SK-N-SH (cell line): ENCODE results near the gene ABCA4. TPM values are rescaled to one million over a fixed set of nuclear protein-coding genes. Genes with fewer than 3 reads are reported as not detected.

Experiments
- CTCF ChIA-PET: fragments of 300-600, 350-600 bp; formaldehyde crosslinking; extraction: SDS; loops from one replicate; lab custom pipeline; 2021; lab: Yijun Ruan, JAX
- POLR2A ChIA-PET: fragments of 350-600 bp; sonication (Branson Sonifier 250); formaldehyde crosslinking; extraction: SDS; loops from one replicate; lab custom pipeline; 2020; ENCODE audit warnings: antibody characterized with exemption, inconsistent platforms; lab: Yijun Ruan, JAX
- DNase-seq: peaks from one replicate; pipeline ENCODE4 v3.0.0; 2012
- H2AFZ ChIP-seq: fragments of 200-600 bp; sonication (generic); 2 replicates; pipeline ENCODE4 v1.8.1; 2016; ENCODE audit warnings: antibody characterized with exemption, mild to moderate bottlenecking, low read depth
- H3F3A ChIP-seq: fragments of 200-600 bp; sonication (generic); replicated peaks from 2 replicates; pipeline ENCODE3; 2016; ENCODE audit warnings: antibody characterized with exemption, mild to moderate bottlenecking; ENCODE audit not compliant: insufficient read depth
- H3K27ac ChIP-seq, 2 experiments: fragments of 200-500 bp in 1 of 2; fragments of 200-600 bp in 1 of 2; sonication (Bioruptor generic) in 1 of 2; sonication (generic), shearing (Covaris generic) in 1 of 2; 2 replicates each; pipeline versions ENCODE4 v1.5.1 to v1.6.1; 2014 to 2016; ENCODE audit warnings: low read depth in 2 of 2, inconsistent platforms in 1 of 2, low read length in 1 of 2, mild to moderate bottlenecking in 1 of 2, mixed read lengths in 1 of 2
- H3K27me3 ChIP-seq: fragments of 200-600 bp; sonication (generic), shearing (Covaris generic); 2 replicates; pipeline ENCODE4 v1.6.1; 2016; ENCODE audit warnings: mixed run types; ENCODE audit not compliant: insufficient read depth
- H3K36me3 ChIP-seq, 2 experiments: fragments of 200-500 bp in 1 of 2; fragments of 200-600 bp in 1 of 2; sonication (Bioruptor generic) in 1 of 2; sonication (generic) in 1 of 2; replicated peaks in 1 of 2; 2 replicates each; pipeline versions ENCODE3 to v1.5.1; 2014 to 2016; ENCODE audit warnings: low read length in 1 of 2, mild to moderate bottlenecking in 1 of 2; ENCODE audit not compliant: insufficient read depth in 2 of 2, control insufficient read depth in 1 of 2
- H3K4me1 ChIP-seq, 2 experiments: fragments of 200-500 bp in 1 of 2; fragments of 200-600 bp in 1 of 2; sonication (Bioruptor generic) in 1 of 2; sonication (generic), shearing (Covaris generic) in 1 of 2; 2 replicates each; pipeline versions ENCODE4 v1.5.1 to v1.6.1; 2014 to 2016; ENCODE audit warnings: low read depth in 1 of 2, low read length in 1 of 2, mixed run types in 1 of 2; ENCODE audit not compliant: insufficient read depth in 2 of 2, control insufficient read depth in 1 of 2
- H3K4me2 ChIP-seq: fragments of 200-600 bp; sonication (generic), shearing (Covaris generic); 2 replicates; pipeline ENCODE4 v1.6.1; 2017; ENCODE audit warnings: mixed run types
- H3K4me3 ChIP-seq, 2 experiments: fragments of 200-500 bp in 1 of 2; fragments of 200-600 bp in 1 of 2; sonication (Bioruptor generic) in 1 of 2; sonication (generic), shearing (Covaris generic) in 1 of 2; 2 replicates each; pipeline versions ENCODE4 v1.5.1 to v1.8.1; 2014 to 2016; ENCODE audit warnings: low read depth in 2 of 2, inconsistent platforms in 1 of 2, low read length in 1 of 2, mild to moderate bottlenecking in 1 of 2, mixed read lengths in 1 of 2, moderate library complexity in 1 of 2
- H3K79me2 ChIP-seq: fragments of 200-600 bp; sonication (generic); 2 replicates; pipeline ENCODE4 v1.8.1; 2017; ENCODE audit warnings: mild to moderate bottlenecking; ENCODE audit not compliant: insufficient read depth
- H3K9ac ChIP-seq: fragments of 200-600 bp; sonication (generic); 2 replicates; pipeline ENCODE4 v1.6.1; 2017; ENCODE audit warnings: mixed run types
- H3K9me2 ChIP-seq: fragments of 200-600 bp; sonication (generic); 2 replicates; pipeline ENCODE4 v1.6.1; 2017; ENCODE audit warnings: mixed run types
- H3K9me3 ChIP-seq: fragments of 200-600 bp; sonication (generic); 2 replicates; pipeline ENCODE4 v1.6.1; 2017; ENCODE audit warnings: mixed run types, mild to moderate bottlenecking, moderate library complexity
- H4K20me1 ChIP-seq: fragments of 200-600 bp; sonication (generic); 2 replicates; pipeline ENCODE4 v1.6.1; 2017; ENCODE audit warnings: mild to moderate bottlenecking, mixed run types; ENCODE audit not compliant: insufficient read depth
- WGBS: methylation state at CpG from one replicate; pipeline ENCODE4 v1.1.6; 2017; ENCODE audit warnings: low lambda C conversion rate; 5-methylcytosine and 5-hydroxymethylcytosine counted together
- polyA plus RNA-seq, 3 experiments: library from polyadenylated mRNA; depleted of rRNA; stranded (reverse); fragments of >200 nt; gene quantifications; 2 replicates each; pipeline ENCODE4 v1.2.3, GENCODE V29; 2012
- TF ChIP-seq, protein P1 (sequence below): fragments of 150-350 bp; IDR thresholded peaks from 2 replicates; pipeline ENCODE4 v1.6.1; 2016; ENCODE audit warnings: mild to moderate bottlenecking, low read depth, low read length
- TF ChIP-seq, protein P2 (sequence below): IDR thresholded peaks from 2 replicates; pipeline ENCODE4 v1.4.0; 2012; ENCODE audit warnings: low read depth, borderline replicate concordance
- TF ChIP-seq, protein P3 (sequence below): fragments of 200-600 bp; sonication (generic); IDR thresholded peaks from 2 replicates; pipeline ENCODE4 v1.6.1; 2017; ENCODE audit warnings: antibody characterized with exemption, mild to moderate bottlenecking, moderate library complexity

The ABCA4 gene
- polyA plus RNA-seq, 1 of the 3 experiments (the other 2 are of a cell fraction) = 0.03 TPM

DNA sequence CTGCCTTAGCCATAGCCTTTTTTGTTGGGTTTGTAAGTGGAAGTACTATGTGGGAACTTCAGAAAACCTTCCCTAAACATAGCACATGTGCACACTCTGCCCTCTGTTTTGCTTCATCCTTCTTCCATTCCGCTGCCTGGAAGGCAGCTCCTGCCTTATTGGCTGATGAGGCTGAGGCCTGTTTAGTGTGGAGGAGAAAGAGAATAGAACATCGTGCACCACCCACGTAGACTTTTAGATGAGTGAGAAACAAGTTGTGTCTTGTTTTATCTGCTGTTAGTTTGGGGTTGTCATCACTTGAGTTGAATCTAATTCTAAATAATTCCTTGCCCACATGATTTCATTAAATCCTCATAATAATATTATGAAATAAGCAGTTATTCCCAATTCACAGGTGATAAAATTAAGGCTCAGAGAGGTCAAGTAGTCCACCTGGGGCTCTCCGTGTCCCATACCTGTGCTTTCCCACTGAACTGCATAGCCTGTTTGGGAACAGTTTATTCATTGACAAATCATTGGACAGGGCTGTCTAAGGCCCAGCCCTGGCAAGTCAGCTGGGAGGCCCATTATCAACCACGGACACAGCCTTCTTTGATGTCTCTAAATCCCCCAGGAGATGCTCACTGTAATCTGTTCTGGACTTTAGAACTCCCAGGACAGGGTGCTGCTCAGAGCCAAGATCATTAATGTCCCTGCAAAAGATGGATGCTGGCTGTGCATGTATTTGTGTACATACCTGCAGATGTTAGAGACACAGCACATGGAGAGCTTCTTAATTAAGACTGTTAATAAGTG, 93.0 kb downstream of the ABCA4 start (continued):
- TF ChIP-seq, protein P1, sequence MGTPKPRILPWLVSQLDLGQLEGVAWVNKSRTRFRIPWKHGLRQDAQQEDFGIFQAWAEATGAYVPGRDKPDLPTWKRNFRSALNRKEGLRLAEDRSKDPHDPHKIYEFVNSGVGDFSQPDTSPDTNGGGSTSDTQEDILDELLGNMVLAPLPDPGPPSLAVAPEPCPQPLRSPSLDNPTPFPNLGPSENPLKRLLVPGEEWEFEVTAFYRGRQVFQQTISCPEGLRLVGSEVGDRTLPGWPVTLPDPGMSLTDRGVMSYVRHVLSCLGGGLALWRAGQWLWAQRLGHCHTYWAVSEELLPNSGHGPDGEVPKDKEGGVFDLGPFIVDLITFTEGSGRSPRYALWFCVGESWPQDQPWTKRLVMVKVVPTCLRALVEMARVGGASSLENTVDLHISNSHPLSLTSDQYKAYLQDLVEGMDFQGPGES = no peak

DNA sequence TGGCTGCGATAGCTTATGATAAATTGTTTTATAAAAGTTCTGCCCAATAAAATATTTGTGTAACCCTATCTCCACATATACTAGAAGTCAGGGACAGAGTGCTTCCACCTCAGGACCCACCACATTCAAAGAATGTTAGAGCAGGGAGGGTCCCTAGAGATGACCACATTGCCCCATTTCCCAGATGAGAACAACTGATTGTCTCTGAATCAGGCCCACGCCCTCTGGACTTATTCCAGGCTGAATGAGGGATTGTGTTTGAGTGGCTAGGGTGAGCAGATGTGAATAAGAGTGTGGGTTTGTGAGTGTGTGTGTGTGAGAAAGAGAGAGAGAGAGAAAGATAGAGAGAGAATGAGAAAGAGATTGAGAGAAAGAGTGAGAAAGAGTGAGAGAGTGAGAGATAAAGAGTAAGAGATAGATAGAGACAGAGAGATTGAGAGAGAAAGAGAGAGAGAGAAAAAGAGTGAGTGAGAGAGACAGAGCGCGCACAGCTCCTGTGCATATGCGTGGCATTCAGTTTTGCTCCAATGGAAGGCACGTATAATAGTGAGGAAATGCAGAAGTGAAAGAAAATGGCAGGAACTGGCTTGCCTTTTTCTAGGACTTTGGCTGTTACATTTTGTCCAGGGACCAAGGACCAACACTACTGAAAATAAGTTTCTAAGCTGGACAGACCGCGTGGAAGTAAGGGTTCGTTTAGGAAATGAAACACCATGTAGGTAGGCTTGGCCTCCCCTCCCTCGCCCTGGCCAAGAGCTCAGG, 94.1 kb downstream of the ABCA4 start:
- no peaks in the 10 kb centered on the region for H3K9me3 ChIP-seq
- DNase-seq = no peak
- no peaks in the 10 kb centered on the region for H3K9me2 ChIP-seq
- H3K4me3 ChIP-seq = no peak overlapping the region
- H4K20me1 ChIP-seq = no peaks in the 10 kb centered on the region
- H3K4me1 ChIP-seq = peaks cover 0 to 8% of the 10 kb centered on the region in 2 experiments; a peak in 1 of 4 replicates
- ChIA-PET CTCF (interaction anchor here (0.5 to 35.1 kb wide), 47 partner anchors 13 to 778 kb away, joined by 3 to 889 read pairs (median 5); partner anchors contain the start of gene ARHGAP29), POLR2A (no interaction called here)
- 95% methylated on average over 10 of the region's 10 CpGs for WGBS
- no peak overlapping the region for H3K4me2 ChIP-seq
- no peaks in the 10 kb centered on the region for H3K79me2 ChIP-seq
- no peak overlapping the region for H3K27ac ChIP-seq
- no peaks in the 10 kb centered on the region for H3F3A ChIP-seq
- H2AFZ ChIP-seq = no peak overlapping the region
- H3K36me3 ChIP-seq = no peaks in the 10 kb centered on the region
- TF ChIP-seq, protein P2, sequence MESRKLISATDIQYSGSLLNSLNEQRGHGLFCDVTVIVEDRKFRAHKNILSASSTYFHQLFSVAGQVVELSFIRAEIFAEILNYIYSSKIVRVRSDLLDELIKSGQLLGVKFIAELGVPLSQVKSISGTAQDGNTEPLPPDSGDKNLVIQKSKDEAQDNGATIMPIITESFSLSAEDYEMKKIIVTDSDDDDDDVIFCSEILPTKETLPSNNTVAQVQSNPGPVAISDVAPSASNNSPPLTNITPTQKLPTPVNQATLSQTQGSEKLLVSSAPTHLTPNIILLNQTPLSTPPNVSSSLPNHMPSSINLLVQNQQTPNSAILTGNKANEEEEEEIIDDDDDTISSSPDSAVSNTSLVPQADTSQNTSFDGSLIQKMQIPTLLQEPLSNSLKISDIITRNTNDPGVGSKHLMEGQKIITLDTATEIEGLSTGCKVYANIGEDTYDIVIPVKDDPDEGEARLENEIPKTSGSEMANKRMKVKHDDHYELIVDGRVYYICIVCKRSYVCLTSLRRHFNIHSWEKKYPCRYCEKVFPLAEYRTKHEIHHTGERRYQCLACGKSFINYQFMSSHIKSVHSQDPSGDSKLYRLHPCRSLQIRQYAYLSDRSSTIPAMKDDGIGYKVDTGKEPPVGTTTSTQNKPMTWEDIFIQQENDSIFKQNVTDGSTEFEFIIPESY = no peak
- TF ChIP-seq, protein P3, sequence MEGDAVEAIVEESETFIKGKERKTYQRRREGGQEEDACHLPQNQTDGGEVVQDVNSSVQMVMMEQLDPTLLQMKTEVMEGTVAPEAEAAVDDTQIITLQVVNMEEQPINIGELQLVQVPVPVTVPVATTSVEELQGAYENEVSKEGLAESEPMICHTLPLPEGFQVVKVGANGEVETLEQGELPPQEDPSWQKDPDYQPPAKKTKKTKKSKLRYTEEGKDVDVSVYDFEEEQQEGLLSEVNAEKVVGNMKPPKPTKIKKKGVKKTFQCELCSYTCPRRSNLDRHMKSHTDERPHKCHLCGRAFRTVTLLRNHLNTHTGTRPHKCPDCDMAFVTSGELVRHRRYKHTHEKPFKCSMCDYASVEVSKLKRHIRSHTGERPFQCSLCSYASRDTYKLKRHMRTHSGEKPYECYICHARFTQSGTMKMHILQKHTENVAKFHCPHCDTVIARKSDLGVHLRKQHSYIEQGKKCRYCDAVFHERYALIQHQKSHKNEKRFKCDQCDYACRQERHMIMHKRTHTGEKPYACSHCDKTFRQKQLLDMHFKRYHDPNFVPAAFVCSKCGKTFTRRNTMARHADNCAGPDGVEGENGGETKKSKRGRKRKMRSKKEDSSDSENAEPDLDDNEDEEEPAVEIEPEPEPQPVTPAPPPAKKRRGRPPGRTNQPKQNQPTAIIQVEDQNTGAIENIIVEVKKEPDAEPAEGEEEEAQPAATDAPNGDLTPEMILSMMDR = no peak
- no peaks in the 10 kb centered on the region for H3K27me3 ChIP-seq
- no peak overlapping the region for H3K9ac ChIP-seq
